HG03066 (cell line): ENCODE data around the gene CUL1.

ENCODE experiments used
- ATAC-seq: cut with Tn5 transposase; IDR thresholded peaks from one replicate; pipeline ENCODE4 v1.9.1; 2021; ENCODE audit warnings: low read depth; ENCODE audit not compliant: unreplicated experiment

The CUL1 gene

GRCh38 chr7:148715027-148715426, 16.3 kb downstream of the CUL1 start:
- no peak for ATAC-seq

- ATAC-seq: no peak
Measured at GRCh38 chr7:148717266-148717793, 18.6 kb downstream of the CUL1 start.

- ATAC-seq: no peak
Measured at GRCh38 chr7:148718431-148718830, 19.7 kb downstream of the CUL1 start.

GRCh38 chr7:148719753-148720152, 21.1 kb downstream of the CUL1 start:
- no peak for ATAC-seq

GRCh38 chr7:148720472-148720871, 21.8 kb downstream of the CUL1 start:
- ATAC-seq: no peak

GRCh38 chr7:148721390-148721789, 22.7 kb downstream of the CUL1 start:
- no peak for ATAC-seq

- ATAC-seq: no peak
Measured at GRCh38 chr7:148722340-148723165, 23.9 kb downstream of the CUL1 start.

DNA sequence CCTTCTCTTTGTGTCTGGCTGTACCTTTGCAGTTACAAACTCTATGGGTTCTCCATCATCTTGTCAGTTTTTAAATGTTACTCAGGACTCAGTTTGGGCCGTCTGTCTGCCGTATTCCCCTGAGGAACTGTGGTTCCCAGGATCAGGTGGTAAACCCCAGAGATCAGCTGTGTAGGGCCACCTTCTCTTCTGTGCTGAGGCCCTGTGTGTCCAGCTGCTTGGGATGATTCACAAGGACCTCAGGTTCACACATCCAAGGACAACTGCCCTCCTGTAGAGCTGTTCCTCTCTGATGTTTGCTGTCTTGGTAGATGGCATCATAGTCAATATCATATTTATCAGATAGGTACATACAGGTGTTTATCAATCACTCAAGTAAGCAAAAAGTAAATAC, 24.5 kb downstream of the CUL1 start:
- no peak for ATAC-seq

GRCh38 chr7:148723846-148724245, 25.1 kb downstream of the CUL1 start:
- no peak for ATAC-seq

- ATAC-seq: no peak
Measured at GRCh38 chr7:148726385-148726784, 27.7 kb downstream of the CUL1 start.

DNA sequence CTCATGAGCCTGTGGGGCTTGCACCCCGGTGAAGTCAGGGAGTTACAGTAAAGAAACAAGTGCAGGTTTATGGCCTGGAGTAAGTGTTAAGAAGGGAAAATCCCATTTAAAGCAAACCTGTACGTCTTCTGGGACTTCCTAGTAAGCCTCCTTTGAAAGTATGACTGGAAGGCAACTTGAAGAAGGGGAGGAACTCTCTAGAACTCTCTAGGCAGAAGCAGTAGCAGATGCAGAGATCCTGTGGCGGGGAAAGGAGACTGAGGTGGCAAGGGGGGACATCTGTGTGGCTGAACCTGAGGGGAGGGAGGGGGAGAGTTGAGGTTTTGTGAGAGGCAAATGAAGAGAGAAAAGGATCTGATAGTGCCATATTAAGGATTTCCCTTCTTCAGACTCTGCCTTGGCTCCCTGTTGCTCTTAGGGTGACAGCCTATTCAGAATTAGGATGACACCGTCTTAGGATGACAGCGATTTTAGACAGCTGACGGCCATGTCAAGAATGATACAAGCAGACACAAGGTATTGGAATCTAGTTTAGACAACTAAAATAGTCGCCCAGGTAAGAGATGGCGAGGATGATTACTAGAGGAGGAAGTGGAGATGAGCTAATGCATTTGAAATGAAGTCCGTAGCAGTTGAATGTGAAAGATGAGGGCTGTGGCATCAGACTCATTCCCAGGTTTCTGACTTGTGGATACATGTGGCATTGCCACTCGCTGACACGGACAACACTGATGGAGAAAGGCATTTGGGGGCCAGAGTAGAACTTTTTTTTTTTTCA, 29.0 kb downstream of the CUL1 start:
- ATAC-seq: no peak

DNA sequence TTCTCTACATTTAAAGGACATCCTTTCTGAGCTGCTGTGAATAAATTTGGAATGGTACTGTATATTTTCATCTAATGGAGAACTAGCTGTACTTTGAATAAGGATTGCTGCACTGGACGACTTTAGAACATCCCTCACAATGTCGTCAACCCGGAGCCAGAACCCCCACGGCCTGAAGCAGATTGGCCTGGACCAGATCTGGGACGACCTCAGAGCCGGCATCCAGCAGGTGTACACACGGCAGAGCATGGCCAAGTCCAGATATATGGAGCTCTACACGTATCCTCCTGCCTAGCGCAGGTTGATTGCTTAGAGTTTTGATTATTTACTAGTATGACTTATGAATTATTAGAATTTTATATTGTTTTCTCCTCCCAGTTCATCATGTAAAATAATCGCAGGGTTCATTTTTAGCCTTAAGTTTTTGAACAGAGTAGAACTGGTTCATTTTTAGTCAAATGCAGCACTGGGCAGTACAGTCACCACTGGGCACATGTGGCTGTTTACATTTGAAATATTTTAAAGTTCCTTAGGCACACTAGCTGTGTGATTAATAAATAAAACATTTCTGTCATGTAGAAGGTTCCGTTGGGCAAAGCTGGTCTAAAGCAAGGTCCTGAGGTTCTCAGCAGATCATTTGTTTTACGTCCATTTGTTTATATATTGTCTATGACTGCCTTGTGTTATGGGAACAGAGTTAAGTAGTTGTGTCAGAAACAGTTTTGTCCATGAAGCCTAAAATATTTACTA, 31.5 kb downstream of the CUL1 start:
- no peak for ATAC-seq

DNA sequence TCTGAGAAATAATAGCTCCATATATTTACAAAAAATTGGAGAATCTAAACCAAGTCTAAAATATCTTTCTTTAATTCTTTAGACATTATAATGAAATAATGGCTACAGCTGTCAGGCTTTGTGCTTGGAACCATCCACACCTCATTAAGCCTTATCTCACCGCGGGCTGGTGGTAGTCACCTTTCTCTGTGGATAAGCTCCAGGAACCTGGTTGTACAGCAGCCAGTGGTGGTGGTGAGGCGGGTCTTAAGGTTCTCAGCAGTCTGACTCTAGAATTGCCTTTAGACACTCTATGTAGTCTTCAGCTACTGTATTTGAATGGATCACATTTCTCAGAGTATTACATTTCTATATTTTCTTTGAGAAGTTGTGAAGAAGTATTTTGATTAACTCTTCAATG, 34.2 kb downstream of the CUL1 start:
- ATAC-seq: no peak

GRCh38 chr7:148733496-148733895, 34.8 kb downstream of the CUL1 start:
- ATAC-seq: no peak

DNA sequence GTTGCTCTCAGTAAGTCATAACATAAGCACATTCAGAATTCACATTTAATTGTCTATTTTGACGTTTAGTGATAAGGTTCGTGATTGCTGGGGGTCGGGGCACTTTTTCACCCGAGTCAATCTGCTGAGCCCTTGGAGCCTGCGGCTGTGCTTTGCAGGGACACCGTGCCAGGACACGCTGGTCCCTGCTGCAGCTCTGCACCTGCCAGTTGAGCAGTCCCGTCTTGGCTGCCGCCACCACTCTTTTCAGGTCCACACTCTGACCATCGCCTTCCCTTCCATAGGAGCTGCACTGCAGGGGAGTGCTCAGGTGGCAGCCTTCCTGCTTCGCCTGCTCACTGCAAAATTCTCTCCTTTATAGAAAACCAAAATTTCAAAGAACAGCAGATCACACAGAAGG, 36.4 kb downstream of the CUL1 start:
- no peak for ATAC-seq

DNA sequence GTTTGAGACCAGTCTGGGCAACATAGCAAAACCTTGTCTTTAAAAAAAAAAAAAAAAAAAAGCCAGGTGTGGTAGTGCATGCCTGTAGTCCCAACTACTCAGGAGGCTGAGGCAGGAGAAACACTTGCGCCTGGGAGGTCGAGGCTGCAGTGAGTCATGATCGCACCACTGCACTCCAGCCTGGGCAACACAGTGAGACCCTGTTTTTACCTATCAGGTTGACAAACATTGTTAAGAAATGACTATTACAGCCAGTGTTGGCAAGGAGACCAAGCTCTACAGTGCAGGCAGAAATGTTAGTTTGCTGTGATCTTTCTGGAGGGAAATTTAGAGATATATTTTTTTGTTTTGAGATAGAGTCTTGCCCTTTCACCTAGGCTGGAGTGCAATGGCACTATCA, 37.3 kb downstream of the CUL1 start:
- no peak for ATAC-seq

GRCh38 chr7:148738737-148739535, 40.2 kb downstream of the CUL1 start:
- ATAC-seq: no peak

DNA sequence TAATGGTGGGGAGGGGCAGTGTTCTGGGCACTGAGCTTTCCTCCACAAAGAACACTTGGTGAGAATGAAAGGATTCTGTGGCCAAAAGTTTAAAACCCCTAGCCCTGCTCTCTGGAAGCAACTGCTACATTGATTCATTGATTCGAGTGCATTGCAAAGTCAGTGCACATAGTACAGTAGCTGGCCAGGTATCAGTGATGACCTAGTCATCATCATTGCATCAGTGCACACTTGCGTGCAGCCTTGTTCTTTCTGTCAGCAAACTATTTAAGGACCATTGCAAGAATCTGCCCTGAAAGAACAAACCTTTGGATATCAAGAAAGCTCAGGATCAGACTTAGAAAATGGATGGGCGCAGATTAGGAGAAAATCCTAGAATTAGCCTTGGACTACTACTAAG, 47.4 kb downstream of the CUL1 start:
- no peak for ATAC-seq

DNA sequence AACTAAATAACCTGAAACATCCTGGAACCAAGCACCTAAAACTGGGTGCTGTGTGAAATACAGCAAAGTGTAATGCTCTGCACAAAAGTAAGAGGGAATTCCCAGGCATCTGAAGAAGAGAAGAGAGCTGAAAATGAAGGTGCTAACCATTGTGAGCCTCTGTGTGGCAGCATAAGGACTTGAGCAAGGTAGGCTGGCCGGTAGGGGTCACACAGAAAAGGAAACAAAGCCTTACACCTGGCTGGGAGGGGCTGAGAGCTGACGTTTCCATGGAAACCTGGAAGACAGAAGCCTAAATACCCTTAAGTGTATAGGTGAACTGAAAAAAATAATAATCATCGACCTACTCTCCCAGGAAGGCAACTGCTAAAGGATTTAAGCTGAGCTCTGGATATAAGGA, 48.6 kb downstream of the CUL1 start:
- no peak for ATAC-seq
